Prostate gland (tissue), 2 donors: Measurements from ENCODE around the gene ZNF804B.

Experiments
- CTCF ChIP-seq, 4 experiments: fragments of 200-600 bp in 2 of 4; fragments of 450-650 bp in 2 of 4; sonication (generic) in 2 of 4; IDR thresholded peaks; 1 replicate in 3 of 4; 2 replicates in 1 of 4; pipeline ENCODE4 v1.5.1; 2016 to 2019; ENCODE audit warnings: antibody characterized with exemption in 4 of 4, mild to moderate bottlenecking in 2 of 4, moderate library complexity in 2 of 4
- POLR2A ChIP-seq: fragments of 450-650 bp; IDR thresholded peaks from one replicate; pipeline ENCODE4 v1.6.1; 2016; ENCODE audit warnings: antibody characterized with exemption, mild to moderate bottlenecking
- POLR2AphosphoS5 ChIP-seq: sonication (generic); formaldehyde crosslinking; IDR thresholded peaks from one replicate; pipeline ENCODE4 v1.6.1; 2017; ENCODE audit warnings: antibody characterized with exemption

- TF ChIP-seq CTCF (IDR thresholded peaks at IDR 0.05) (no peak), POLR2A (no peak), POLR2AphosphoS5 (no peak)
These were observed 283.4 kb downstream of the ZNF804B start for GRCh38 chr7:89042940-89043339.
